ENCODE data around the gene PDCD1.
"Not testable (repeated sequence)": the region's sequence is repeated elsewhere in the genome, so short reads cannot be mapped to it uniquely, and the experiment has no call there.

Gene PDCD1

DNA sequence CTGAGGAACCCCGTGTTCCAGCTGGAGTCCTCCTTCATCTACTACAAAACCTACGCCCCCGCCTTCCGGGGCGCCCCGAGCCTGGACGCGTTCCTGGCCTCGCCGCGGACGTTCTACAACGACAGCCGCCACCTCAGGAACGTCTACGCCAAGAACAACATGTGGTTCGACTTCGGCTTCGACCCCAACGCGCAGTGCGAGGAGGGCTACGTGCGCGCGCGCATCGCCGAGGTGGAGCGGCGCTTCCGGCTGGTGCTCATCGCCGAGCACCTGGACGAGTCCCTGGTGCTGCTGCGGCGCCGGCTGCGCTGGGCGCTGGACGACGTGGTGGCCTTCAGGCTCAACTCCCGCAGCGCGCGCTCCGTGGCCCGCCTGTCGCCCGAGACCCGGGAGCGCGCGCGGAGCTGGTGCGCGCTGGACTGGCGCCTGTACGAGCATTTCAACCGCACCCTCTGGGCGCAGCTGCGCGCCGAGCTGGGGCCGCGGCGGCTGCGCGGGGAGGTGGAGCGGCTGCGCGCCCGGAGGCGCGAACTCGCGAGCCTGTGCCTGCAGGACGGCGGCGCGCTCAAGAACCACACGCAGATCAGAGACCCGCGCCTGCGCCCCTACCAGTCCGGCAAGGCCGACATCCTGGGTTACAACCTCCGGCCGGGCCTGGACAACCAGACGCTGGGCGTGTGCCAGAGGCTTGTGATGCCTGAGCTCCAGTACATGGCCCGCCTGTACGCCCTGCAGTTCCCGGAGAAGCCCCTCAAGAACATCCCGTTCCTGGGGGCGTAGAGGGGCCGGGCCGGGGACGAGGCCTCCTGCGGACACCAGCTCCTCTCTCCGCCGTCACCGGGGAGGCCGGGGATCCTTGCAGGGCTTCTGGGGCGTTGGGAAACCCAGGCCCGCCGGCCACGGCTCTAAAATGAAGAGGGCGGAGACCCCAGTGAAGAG lies 55.0 kb downstream of the PDCD1 start:
- DNase-seq: peak in 45 of 58 donors; percentile 17 to 81 (median 58)

DNA sequence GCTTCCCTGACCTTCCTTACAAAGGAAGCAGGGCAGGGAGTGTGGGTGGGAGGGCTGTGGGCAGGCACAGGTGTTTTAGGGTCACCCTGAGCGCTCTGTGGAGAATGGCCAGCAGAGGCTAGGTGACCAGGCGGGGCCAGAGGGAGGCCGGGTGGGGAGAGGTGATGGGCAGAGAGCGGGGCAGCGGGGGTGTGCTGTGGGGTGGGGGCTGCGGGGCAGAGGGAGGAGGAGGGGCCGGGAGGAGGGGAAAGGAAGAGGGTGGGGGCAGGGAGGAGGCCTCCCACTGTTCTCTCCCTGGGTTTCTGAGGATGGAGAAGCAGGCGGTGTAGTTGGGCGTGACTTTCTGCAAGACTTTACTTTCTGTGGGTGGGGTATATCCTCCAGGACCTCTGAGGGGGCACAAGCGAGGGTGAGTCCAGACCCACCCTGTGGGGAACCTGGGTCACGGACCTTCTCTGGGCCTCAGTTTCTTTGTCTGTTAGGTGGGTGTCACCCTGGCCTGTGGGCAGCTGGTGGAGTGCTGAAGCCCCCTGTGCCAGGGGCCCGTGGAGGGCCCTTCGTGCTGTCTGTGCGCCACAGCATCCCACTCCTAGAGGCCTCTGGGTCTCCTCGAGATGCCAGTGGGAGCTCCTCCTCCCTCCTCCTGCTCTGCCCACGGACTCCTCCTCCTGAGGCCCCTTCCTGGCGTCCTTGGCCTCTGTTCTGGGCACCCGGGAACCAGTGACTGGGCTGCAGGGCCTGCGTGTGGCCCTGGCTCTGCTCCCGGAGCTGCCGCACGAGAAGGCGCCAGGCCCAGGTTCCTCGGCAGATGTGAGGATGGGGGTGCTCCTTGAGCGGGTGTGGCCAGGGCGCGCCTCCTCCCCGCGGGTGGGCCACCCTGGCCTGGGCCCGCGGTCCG lies 56.0 kb downstream of the PDCD1 start:
- peak in 3 of 58 donors; percentile 28 to 60 (median 37) for DNase-seq

DNA sequence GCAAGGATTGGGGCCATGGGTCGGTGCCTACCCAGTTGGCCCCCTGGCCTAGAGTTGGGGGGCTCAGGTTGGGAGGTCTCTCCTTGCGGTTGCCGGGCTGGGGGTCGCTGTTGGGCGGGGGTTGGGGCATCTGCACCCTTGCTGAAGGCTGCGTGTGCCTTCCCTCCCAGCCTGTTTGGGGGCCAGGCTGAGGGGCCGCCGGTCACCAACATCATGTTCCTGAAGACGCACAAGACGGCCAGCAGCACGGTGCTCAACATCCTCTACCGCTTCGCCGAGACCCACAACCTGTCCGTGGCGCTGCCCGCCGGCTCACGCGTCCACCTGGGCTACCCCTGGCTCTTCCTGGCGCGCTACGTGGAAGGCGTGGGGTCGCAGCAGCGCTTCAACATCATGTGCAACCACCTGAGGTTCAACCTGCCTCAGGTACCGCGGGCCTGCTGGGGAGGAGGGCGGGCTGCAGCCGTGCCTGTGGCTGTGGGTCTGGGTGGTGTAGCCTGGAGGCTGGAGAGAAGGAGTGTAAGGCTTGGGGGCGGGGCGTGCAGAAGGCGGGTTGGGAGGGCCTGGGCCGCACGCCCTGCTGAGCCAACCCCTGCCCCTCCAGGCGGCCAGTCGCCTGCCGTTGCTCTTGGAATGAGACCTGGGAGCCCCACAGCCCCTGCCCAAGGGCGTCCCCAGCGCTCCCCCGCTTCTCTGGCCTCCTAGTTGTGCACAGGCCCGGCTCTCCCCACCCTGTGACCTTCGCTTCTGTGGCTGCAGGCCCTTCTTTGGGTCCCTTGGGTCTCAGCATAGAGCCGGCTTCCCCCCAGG lies 56.9 kb downstream of the PDCD1 start:
- no peak for DNase-seq

DNA sequence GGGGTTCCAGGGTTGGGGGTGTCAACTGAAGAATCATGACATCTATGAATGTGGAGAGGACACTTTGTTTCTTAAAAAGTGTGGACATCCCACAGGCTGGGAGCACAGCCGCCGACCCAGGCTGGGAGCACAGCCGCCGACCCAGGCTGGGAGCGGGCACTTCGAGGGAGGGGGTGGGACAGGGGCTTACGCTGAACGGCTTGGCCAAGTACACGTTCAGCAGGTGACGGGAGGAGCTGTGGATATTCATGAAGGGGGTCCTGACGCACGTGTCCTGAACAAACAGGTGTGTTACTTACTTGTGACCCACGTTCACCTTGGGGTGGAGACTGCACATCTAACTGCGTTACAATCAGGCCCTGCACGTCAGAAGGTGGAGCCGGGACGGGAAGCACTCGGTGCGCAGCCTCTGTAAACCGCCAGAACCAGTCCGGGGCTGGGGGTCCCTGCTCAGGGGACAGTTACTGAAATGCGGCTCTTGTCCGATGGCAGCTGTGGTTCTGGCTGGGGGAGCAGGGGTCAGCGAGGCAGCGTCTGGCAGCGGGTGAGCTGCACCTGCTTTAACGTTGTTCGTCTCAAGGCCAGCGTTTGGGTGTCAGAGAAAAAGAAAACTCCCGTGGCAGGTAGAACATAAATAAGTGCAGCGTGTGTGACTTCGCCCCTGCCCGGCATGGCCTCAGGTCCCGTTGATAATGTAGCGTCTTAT lies 58.3 kb downstream of the PDCD1 start:
- not testable (repeated sequence) for DNase-seq
